Gastroesophageal sphincter (tissue), 4 donors: ENCODE data around the gene RBM47. TPM values are rescaled to one million over a fixed set of nuclear protein-coding genes. Genes with fewer than 3 reads are reported as not detected.

Source experiments
- ATAC-seq: fragments of 150-250 bp; one replicate; pipeline ENCODE4 v1.9.1; 2016; ENCODE audit warnings: mild to moderate bottlenecking, moderate library complexity
- H3K27ac ChIP-seq, 4 donors: fragments of 200-600 bp; sonication (generic) in 3 of 4; 1 replicate in 3 of 4; 2 replicates in 1 of 4; pipeline ENCODE4 v1.5.1; 2016 to 2019
- H3K27me3 ChIP-seq: fragments of 200-600 bp; sonication (generic); one replicate; pipeline ENCODE4 v1.5.1; 2019
- H3K36me3 ChIP-seq, 2 donors: fragments of 200-600 bp; sonication (generic); one replicate each; pipeline ENCODE4 v1.5.1; 2019; ENCODE audit warnings: control low read depth in 1 of 2
- H3K4me1 ChIP-seq, 3 donors: fragments of 200-600 bp; sonication (generic); 1 replicate in 2 of 3; 2 replicates in 1 of 3; pipeline ENCODE4 v1.5.1; 2016 to 2019; ENCODE audit warnings: control low read depth in 2 of 3
- H3K4me3 ChIP-seq, 2 donors: fragments of 200-600 bp; sonication (generic); one replicate each; pipeline ENCODE4 v1.5.1; 2019; ENCODE audit warnings: mild to moderate bottlenecking in 1 of 2, moderate library complexity in 1 of 2
- H3K9me3 ChIP-seq, 3 donors: fragments of 200-600 bp; sonication (generic); one replicate each; pipeline ENCODE4 v1.5.1; 2017 to 2019; ENCODE audit warnings: control low read depth in 2 of 3
- CTCF ChIP-seq, 4 experiments: fragments of 200-600 bp in 2 of 4; fragments of 450-650 bp in 2 of 4; sonication (generic) in 1 of 4; IDR thresholded peaks; one replicate each; pipeline ENCODE4 v1.5.1; 2017 to 2019; ENCODE audit warnings: antibody characterized with exemption in 4 of 4, mild to moderate bottlenecking in 2 of 4, moderate library complexity in 2 of 4
- EP300 ChIP-seq: sonication (generic); formaldehyde crosslinking; IDR thresholded peaks from one replicate; pipeline ENCODE4 v1.6.1; 2017; ENCODE audit warnings: antibody characterized with exemption, mild to moderate bottlenecking
- POLR2A ChIP-seq, 2 donors: fragments of 450-650 bp; IDR thresholded peaks; one replicate each; pipeline ENCODE4 v1.6.1; 2017; ENCODE audit warnings: antibody characterized with exemption in 2 of 2, mild to moderate bottlenecking in 2 of 2, moderate library complexity in 1 of 2
- POLR2AphosphoS5 ChIP-seq: sonication (generic); formaldehyde crosslinking; IDR thresholded peaks from one replicate; pipeline ENCODE4 v1.6.1; 2017; ENCODE audit warnings: antibody characterized with exemption
- WGBS, 2 donors: methylation state at CpG; one replicate each; pipeline ENCODE4 v1.1.5; 2018; ENCODE audit warnings: low coverage in 1 of 2; 5-methylcytosine and 5-hydroxymethylcytosine counted together
- total RNA-seq, 4 donors: library from RNA; depleted of rRNA; stranded (reverse); fragments of >200 nt; gene quantifications; one replicate each; pipeline ENCODE4 v1.1.0, GENCODE V29; 2016

The RBM47 gene
- total RNA-seq, 4 donors from 2014 or later: 9.1 to 36.9 (median 26.4) TPM

- H3K9me3 ChIP-seq: no peaks in the 10 kb centered on the region
- no peaks in the 10 kb centered on the region for H3K36me3 ChIP-seq
- ATAC-seq: no peak
- TF ChIP-seq CTCF (IDR thresholded peaks at IDR 0.05): no peak
- no peak for TF ChIP-seq EP300
- TF ChIP-seq POLR2A (IDR thresholded peaks at IDR 0.05): no peak
- TF ChIP-seq POLR2AphosphoS5: no peak
- H3K4me1 ChIP-seq: peaks cover 0 to 4% (median 0%) of the 10 kb centered on the region in 3 donors
- H3K27me3 ChIP-seq: no peaks in the 10 kb centered on the region
- no peak overlapping the region for H3K4me3 ChIP-seq
- H3K27ac ChIP-seq: no peak overlapping the region
- 85 to 95% methylated on average over 10 of the region's 10 CpGs for WGBS, 2 donors
Measured at GRCh38 chr4:40490481-40490880, 139.2 kb downstream of the RBM47 start.

GRCh38 chr4:40489961-40490360 lies 139.7 kb downstream of the RBM47 start:
- no peaks in the 10 kb centered on the region for H3K27me3 ChIP-seq
- H3K9me3 ChIP-seq: no peaks in the 10 kb centered on the region
- no peak for ATAC-seq
- no peaks in the 10 kb centered on the region for H3K36me3 ChIP-seq
- no peak overlapping the region for H3K27ac ChIP-seq
- H3K4me3 ChIP-seq: no peak overlapping the region
- TF ChIP-seq POLR2A (IDR thresholded peaks at IDR 0.05): no peak
- no peak for TF ChIP-seq CTCF (IDR thresholded peaks at IDR 0.05)
- no peak for TF ChIP-seq EP300
- TF ChIP-seq POLR2AphosphoS5: no peak
- H3K4me1 ChIP-seq: peaks cover 0 to 4% (median 0%) of the 10 kb centered on the region in 3 donors

GRCh38 chr4:40486534-40486933 lies 143.1 kb downstream of the RBM47 start:
- Histone ChIP-seq H3K27ac (no peak overlapping the region), H3K9me3 (no peaks in the 10 kb centered on the region), H3K4me3 (no peak overlapping the region), H3K36me3 (no peaks in the 10 kb centered on the region), H3K4me1 (no peaks in the 10 kb centered on the region), H3K27me3 (peaks cover 8% of the 10 kb centered on the region)
- TF ChIP-seq POLR2AphosphoS5: no peak
- TF ChIP-seq POLR2A (IDR thresholded peaks at IDR 0.05): no peak
- no peak for TF ChIP-seq EP300
- no peak for TF ChIP-seq CTCF (IDR thresholded peaks at IDR 0.05)
- ATAC-seq: no peak
- WGBS, 2 donors: 78 to 100% methylated on average over 1 of the region's 1 CpG

- H3K9me3 ChIP-seq: no peaks in the 10 kb centered on the region
- H3K4me1 ChIP-seq: no peaks in the 10 kb centered on the region
- TF ChIP-seq EP300 (no peak), POLR2A (IDR thresholded peaks at IDR 0.05) (no peak), CTCF (IDR thresholded peaks at IDR 0.05) (no peak), POLR2AphosphoS5 (no peak)
- H3K27ac ChIP-seq: no peak overlapping the region
- WGBS, 2 donors: 78 to 91% methylated on average over 1 of the region's 1 CpG
- no peak overlapping the region for H3K4me3 ChIP-seq
- peaks cover 10% of the 10 kb centered on the region for H3K27me3 ChIP-seq
- H3K36me3 ChIP-seq: no peaks in the 10 kb centered on the region
- no peak for ATAC-seq
Measured at GRCh38 chr4:40484346-40485090, 145.1 kb downstream of the RBM47 start.

- Histone ChIP-seq H3K9me3 (no peaks in the 10 kb centered on the region), H3K27me3 (peaks cover 10% of the 10 kb centered on the region), H3K4me1 (no peaks in the 10 kb centered on the region), H3K4me3 (no peak overlapping the region), H3K36me3 (no peaks in the 10 kb centered on the region), H3K27ac (no peak overlapping the region)
- WGBS, 2 donors: 77 to 79% methylated on average over 18 to 21 of the region's 21 CpGs
- TF ChIP-seq POLR2AphosphoS5: no peak
- TF ChIP-seq EP300: no peak
- TF ChIP-seq CTCF (IDR thresholded peaks at IDR 0.05): no peak
- no peak for TF ChIP-seq POLR2A (IDR thresholded peaks at IDR 0.05)
- no peak for ATAC-seq
Measured at GRCh38 chr4:40482985-40483647, 146.5 kb downstream of the RBM47 start.
